Kidney epithelial cell (primary cell): ENCODE data around the gene NDOR1. TPM values are rescaled to one million over a fixed set of nuclear protein-coding genes. Genes with fewer than 3 reads are reported as not detected.

Experiments
- DNase-seq: peaks from one replicate; pipeline ENCODE4 v3.0.0-alpha.2; 2010; ENCODE audit warnings: low read depth
- H3K27me3 ChIP-seq: 2 replicates; pipeline ENCODE4 v1.6.0; 2011; ENCODE audit warnings: low read length; ENCODE audit not compliant: control insufficient read depth, insufficient read depth
- H3K36me3 ChIP-seq: 2 replicates; pipeline ENCODE4 v1.5.1; 2011; ENCODE audit warnings: low read length; ENCODE audit not compliant: control insufficient read depth, insufficient read depth
- H3K4me3 ChIP-seq: 2 replicates; pipeline ENCODE4 v1.5.1; 2011; ENCODE audit warnings: low read depth, mild to moderate bottlenecking, control low read depth, low read length
- total RNA-seq: library from RNA; depleted of rRNA; stranded (reverse); fragments of >200 nt; gene quantifications from 2 replicates; pipeline ENCODE4 v1.2.3, GENCODE V29; 2015
- TF ChIP-seq, protein P1 (sequence below): IDR thresholded peaks from 2 replicates; pipeline ENCODE4 v1.5.1; 2011; ENCODE audit warnings: mild to moderate bottlenecking, moderate library complexity, low read length, control low read depth, inconsistent platforms; ENCODE audit not compliant: insufficient read depth, poor library complexity, severe bottlenecking

Gene NDOR1
- total RNA-seq, 1 donor from 2014 or later, result 28.6 TPM

DNA sequence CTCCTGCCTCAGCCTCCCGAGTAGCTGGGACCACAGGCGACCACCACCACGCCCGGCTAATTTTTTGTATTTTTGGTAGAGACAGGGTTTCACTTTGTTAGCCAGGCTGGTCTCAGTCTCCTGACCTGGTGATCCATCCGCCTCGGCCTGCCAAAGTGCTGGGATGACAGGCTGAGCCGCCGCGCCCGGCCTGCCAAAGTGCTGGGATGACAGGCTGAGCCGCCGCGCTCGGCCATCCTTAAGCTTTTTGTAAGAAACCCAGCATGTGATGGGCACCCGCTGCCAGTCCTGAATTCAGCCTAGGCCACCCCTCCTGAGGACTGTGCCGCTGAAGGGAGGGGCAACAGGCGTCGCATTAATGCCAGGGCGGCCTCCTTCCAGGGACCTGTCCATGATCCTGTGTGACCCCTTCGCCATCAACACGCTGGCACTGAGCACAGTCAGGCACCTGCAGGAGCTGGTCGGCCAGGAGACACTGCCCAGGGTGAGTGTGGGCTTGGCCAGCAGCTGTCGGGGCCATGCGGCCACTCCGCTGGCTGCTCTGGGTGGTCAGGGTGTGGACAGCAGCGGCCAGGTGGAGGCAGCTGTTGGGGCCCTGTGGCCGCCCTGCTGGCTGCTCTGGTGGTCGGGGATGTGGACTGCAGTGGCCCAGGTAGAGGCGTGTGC lies 60.1 kb downstream of the NDOR1 start:
- peaks cover 3% of the 10 kb centered on the region for H3K36me3 ChIP-seq
- DNase-seq, result no peak
- H3K27me3 ChIP-seq, result no peaks in the 10 kb centered on the region
- TF ChIP-seq, protein P1, sequence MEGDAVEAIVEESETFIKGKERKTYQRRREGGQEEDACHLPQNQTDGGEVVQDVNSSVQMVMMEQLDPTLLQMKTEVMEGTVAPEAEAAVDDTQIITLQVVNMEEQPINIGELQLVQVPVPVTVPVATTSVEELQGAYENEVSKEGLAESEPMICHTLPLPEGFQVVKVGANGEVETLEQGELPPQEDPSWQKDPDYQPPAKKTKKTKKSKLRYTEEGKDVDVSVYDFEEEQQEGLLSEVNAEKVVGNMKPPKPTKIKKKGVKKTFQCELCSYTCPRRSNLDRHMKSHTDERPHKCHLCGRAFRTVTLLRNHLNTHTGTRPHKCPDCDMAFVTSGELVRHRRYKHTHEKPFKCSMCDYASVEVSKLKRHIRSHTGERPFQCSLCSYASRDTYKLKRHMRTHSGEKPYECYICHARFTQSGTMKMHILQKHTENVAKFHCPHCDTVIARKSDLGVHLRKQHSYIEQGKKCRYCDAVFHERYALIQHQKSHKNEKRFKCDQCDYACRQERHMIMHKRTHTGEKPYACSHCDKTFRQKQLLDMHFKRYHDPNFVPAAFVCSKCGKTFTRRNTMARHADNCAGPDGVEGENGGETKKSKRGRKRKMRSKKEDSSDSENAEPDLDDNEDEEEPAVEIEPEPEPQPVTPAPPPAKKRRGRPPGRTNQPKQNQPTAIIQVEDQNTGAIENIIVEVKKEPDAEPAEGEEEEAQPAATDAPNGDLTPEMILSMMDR, result no peak
- no peak overlapping the region for H3K4me3 ChIP-seq

DNA sequence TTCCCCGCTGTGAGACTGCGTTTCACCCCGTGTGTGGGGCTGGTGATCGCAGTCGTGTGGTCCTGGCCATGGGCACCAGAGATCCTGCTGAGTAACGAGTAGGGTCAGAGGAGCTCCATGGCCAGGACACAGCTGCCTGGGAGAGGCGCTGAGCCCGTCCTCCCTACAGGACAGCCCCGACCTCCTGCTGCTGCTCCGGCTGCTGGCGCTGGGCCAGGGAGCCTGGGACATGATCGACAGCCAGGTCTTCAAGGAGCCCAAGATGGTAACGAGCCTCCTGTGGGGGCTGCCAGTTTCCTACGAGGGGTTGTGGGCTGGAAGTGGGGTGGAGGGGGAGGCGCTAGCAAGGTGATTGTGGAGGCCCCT lies 60.6 kb downstream of the NDOR1 start:
- TF ChIP-seq, protein P1, result no peak
- H3K36me3 ChIP-seq, result peaks cover 3% of the 10 kb centered on the region

More for the DNA sequence above, 60.6 kb downstream of the NDOR1 start:
- no peaks in the 10 kb centered on the region for H3K27me3 ChIP-seq
- no peak overlapping the region for H3K4me3 ChIP-seq
- DNase-seq, result no peak

Other genes starting within 250 kb of the NDOR1 start
- gene PTGDS, start 228.2 kb upstream of the NDOR1 start, total RNA-seq, result 2.0 and 3.8 TPM in 2 replicates
- gene LCNL1, start 222.7 kb upstream of the NDOR1 start, total RNA-seq, result not detected in 2 replicates
- gene PAXX, start 213.3 kb upstream of the NDOR1 start, total RNA-seq, result 42.2 and 46.8 TPM in 2 replicates
- 0.75 TPM in 1 of 2 replicates, not detected in the other for gene CLIC3, start 209.1 kb upstream of the NDOR1 start, total RNA-seq
- gene ABCA2, start 177.5 kb upstream of the NDOR1 start, total RNA-seq, result 5.3 and 15.4 TPM in 2 replicates
- gene FUT7, start 173.6 kb upstream of the NDOR1 start, total RNA-seq, result not detected in 2 replicates
- gene NPDC1, start 159.5 kb upstream of the NDOR1 start, total RNA-seq, result 58.3 and 76.1 TPM in 2 replicates
- 0.21 TPM in 1 of 2 replicates, not detected in the other for gene ENTPD2, start 151.6 kb upstream of the NDOR1 start, total RNA-seq
- 5.3 and 5.8 TPM in 2 replicates for gene SAPCD2, start 135.1 kb upstream of the NDOR1 start, total RNA-seq
- 9.7 and 11.7 TPM in 2 replicates for gene UAP1L1, start 128.2 kb upstream of the NDOR1 start, total RNA-seq
- 76.8 and 80.3 TPM in 2 replicates for gene MAN1B1, start 118.7 kb upstream of the NDOR1 start, total RNA-seq
- gene DPP7, start 91.0 kb upstream of the NDOR1 start, total RNA-seq, result 116 and 137 TPM in 2 replicates
- gene GRIN1, start 66.5 kb upstream of the NDOR1 start, total RNA-seq, result 0.04 TPM in 1 of 2 replicates, not detected in the other
- gene LRRC26, start 35.6 kb upstream of the NDOR1 start, total RNA-seq, result not detected in 2 replicates
- gene TMEM210, start 33.6 kb upstream of the NDOR1 start, total RNA-seq, result not detected in 2 replicates
- 18.8 and 26.1 TPM in 2 replicates for gene ANAPC2, start 17.1 kb upstream of the NDOR1 start, total RNA-seq
- gene SSNA1, start 17.0 kb upstream of the NDOR1 start, total RNA-seq, result 91.4 and 95.1 TPM in 2 replicates
- 15.2 and 20.1 TPM in 2 replicates for gene TPRN, start 5.0 kb upstream of the NDOR1 start, total RNA-seq
- 39.2 and 40.3 TPM in 2 replicates for gene TMEM203, start 52 bp upstream of the NDOR1 start, total RNA-seq
- 3.1 and 4.2 TPM in 2 replicates for gene RNF208, start 16.5 kb downstream of the NDOR1 start, total RNA-seq
- 2.1 and 3.8 TPM in 2 replicates for gene CYSRT1, start 19.5 kb downstream of the NDOR1 start, total RNA-seq
- gene RNF224, start 21.8 kb downstream of the NDOR1 start, total RNA-seq, result not detected in 2 replicates
- gene SLC34A3, start 25.2 kb downstream of the NDOR1 start, total RNA-seq, result 0.25 TPM in 1 of 2 replicates, not detected in the other
- gene TUBB4B, start 35.6 kb downstream of the NDOR1 start, total RNA-seq, result 262 and 275 TPM in 2 replicates
- gene STPG3, start 45.6 kb downstream of the NDOR1 start, total RNA-seq, result not detected in 2 replicates
- gene NELFB, start 49.6 kb downstream of the NDOR1 start, total RNA-seq, result 47.3 and 67.0 TPM in 2 replicates
- gene TOR4A, start 72.0 kb downstream of the NDOR1 start, total RNA-seq, result 33.5 and 50.3 TPM in 2 replicates
- gene NRARP, start 96.6 kb downstream of the NDOR1 start, total RNA-seq, result 8.4 and 11.4 TPM in 2 replicates
- gene EXD3, start 217.5 kb downstream of the NDOR1 start, total RNA-seq, result 8.6 and 13.3 TPM in 2 replicates
- 0.84 and 1.8 TPM in 2 replicates for gene NOXA1, start 217.7 kb downstream of the NDOR1 start, total RNA-seq
- not detected in 2 replicates for gene ENTPD8, start 235.7 kb downstream of the NDOR1 start, total RNA-seq